ENCODE measurements around the gene MARK3. TPM values are rescaled to one million over a fixed set of nuclear protein-coding genes. Genes with fewer than 3 reads are reported as not detected.

Gene MARK3
- total RNA-seq, 1 donor: 96.6 TPM

- peaks cover 18% of the 10 kb centered on the region for H3K4me1 ChIP-seq (ENCODE audit: insufficient read depth, low read length)
- no peaks in the 10 kb centered on the region for H3K9me3 ChIP-seq (ENCODE audit: low read depth, low read length)
- no peaks in the 10 kb centered on the region for H3K27me3 ChIP-seq (ENCODE audit: insufficient read depth, low read length)
- no peak overlapping the region for H3K4me3 ChIP-seq (ENCODE audit: low read length)
These were observed 45.1 kb downstream of the MARK3 start for GRCh38 chr14:103430358-103430757.

GRCh38 chr14:103432627-103433026, 47.4 kb downstream of the MARK3 start:
- no peaks in the 10 kb centered on the region for H3K9me3 ChIP-seq (ENCODE audit: low read depth, low read length)
- peaks cover 12% of the 10 kb centered on the region for H3K4me1 ChIP-seq (ENCODE audit: insufficient read depth, low read length)
- H3K27me3 ChIP-seq (ENCODE audit: insufficient read depth, low read length): no peaks in the 10 kb centered on the region
- H3K4me3 ChIP-seq (ENCODE audit: low read length): no peak overlapping the region

- H3K27me3 ChIP-seq (ENCODE audit: insufficient read depth, low read length): no peaks in the 10 kb centered on the region
- no peaks in the 10 kb centered on the region for H3K9me3 ChIP-seq (ENCODE audit: low read depth, low read length)
- peaks cover 5% of the 10 kb centered on the region for H3K4me1 ChIP-seq (ENCODE audit: insufficient read depth, low read length)
- no peak overlapping the region for H3K4me3 ChIP-seq (ENCODE audit: low read length)
These were observed 48.8 kb downstream of the MARK3 start for GRCh38 chr14:103433916-103434563.

- no peaks in the 10 kb centered on the region for H3K9me3 ChIP-seq (ENCODE audit: low read depth, low read length)
- H3K4me3 ChIP-seq (ENCODE audit: low read length): no peak overlapping the region
- no peaks in the 10 kb centered on the region for H3K4me1 ChIP-seq (ENCODE audit: insufficient read depth, low read length)
- no peaks in the 10 kb centered on the region for H3K27me3 ChIP-seq (ENCODE audit: insufficient read depth, low read length)
These were observed 49.7 kb downstream of the MARK3 start for GRCh38 chr14:103434868-103435442.

- Histone ChIP-seq H3K4me3 (ENCODE audit: low read length) (no peak overlapping the region), H3K4me1 (ENCODE audit: insufficient read depth, low read length) (no peaks in the 10 kb centered on the region), H3K9me3 (ENCODE audit: low read depth, low read length) (no peaks in the 10 kb centered on the region), H3K27me3 (ENCODE audit: insufficient read depth, low read length) (no peaks in the 10 kb centered on the region)
These were observed 51.3 kb downstream of the MARK3 start for GRCh38 chr14:103436533-103436932.

GRCh38 chr14:103442288-103442687, 57.1 kb downstream of the MARK3 start:
- H3K9me3 ChIP-seq (ENCODE audit: low read depth, low read length): no peaks in the 10 kb centered on the region
- peaks cover 14% of the 10 kb centered on the region for H3K4me1 ChIP-seq (ENCODE audit: insufficient read depth, low read length)
- H3K27me3 ChIP-seq (ENCODE audit: insufficient read depth, low read length): no peaks in the 10 kb centered on the region
- H3K4me3 ChIP-seq (ENCODE audit: low read length): no peak overlapping the region

- H3K4me1 ChIP-seq (ENCODE audit: insufficient read depth, low read length): peaks cover 20% of the 10 kb centered on the region
- no peak overlapping the region for H3K4me3 ChIP-seq (ENCODE audit: low read length)
- no peaks in the 10 kb centered on the region for H3K9me3 ChIP-seq (ENCODE audit: low read depth, low read length)
These were observed 57.9 kb downstream of the MARK3 start for GRCh38 chr14:103443111-103443510.

GRCh38 chr14:103444837-103445524, 59.8 kb downstream of the MARK3 start:
- Histone ChIP-seq H3K9me3 (ENCODE audit: low read depth, low read length) (no peaks in the 10 kb centered on the region), H3K4me1 (ENCODE audit: insufficient read depth, low read length) (peaks cover 20% of the 10 kb centered on the region), H3K4me3 (ENCODE audit: low read length) (no peak overlapping the region), H3K27me3 (ENCODE audit: insufficient read depth, low read length) (no peaks in the 10 kb centered on the region)

More at GRCh38 chr14:103443111-103443510, 57.9 kb downstream of the MARK3 start:
- no peaks in the 10 kb centered on the region for H3K27me3 ChIP-seq (ENCODE audit: insufficient read depth, low read length)

GRCh38 chr14:103445806-103446205, 60.6 kb downstream of the MARK3 start:
- no peaks in the 10 kb centered on the region for H3K27me3 ChIP-seq (ENCODE audit: insufficient read depth, low read length)
- peaks cover 20% of the 10 kb centered on the region for H3K4me1 ChIP-seq (ENCODE audit: insufficient read depth, low read length)
- no peak overlapping the region for H3K4me3 ChIP-seq (ENCODE audit: low read length)
- H3K9me3 ChIP-seq (ENCODE audit: low read depth, low read length): no peaks in the 10 kb centered on the region

GRCh38 chr14:103448097-103448496, 62.9 kb downstream of the MARK3 start:
- Histone ChIP-seq H3K9me3 (ENCODE audit: low read depth, low read length) (no peaks in the 10 kb centered on the region), H3K27me3 (ENCODE audit: insufficient read depth, low read length) (no peaks in the 10 kb centered on the region), H3K4me1 (ENCODE audit: insufficient read depth, low read length) (peaks cover 15% of the 10 kb centered on the region), H3K4me3 (ENCODE audit: low read length) (no peak overlapping the region)

GRCh38 chr14:103449634-103450161, 64.5 kb downstream of the MARK3 start:
- H3K9me3 ChIP-seq (ENCODE audit: low read depth, low read length): no peaks in the 10 kb centered on the region
- peaks cover 7% of the 10 kb centered on the region for H3K4me1 ChIP-seq (ENCODE audit: insufficient read depth, low read length)
- no peak overlapping the region for H3K4me3 ChIP-seq (ENCODE audit: low read length)
- no peaks in the 10 kb centered on the region for H3K27me3 ChIP-seq (ENCODE audit: insufficient read depth, low read length)

- Histone ChIP-seq H3K27me3 (ENCODE audit: insufficient read depth, low read length) (no peaks in the 10 kb centered on the region), H3K4me1 (ENCODE audit: insufficient read depth, low read length) (peaks cover 7% of the 10 kb centered on the region), H3K4me3 (ENCODE audit: low read length) (no peak overlapping the region), H3K9me3 (ENCODE audit: low read depth, low read length) (no peaks in the 10 kb centered on the region)
These were observed 65.2 kb downstream of the MARK3 start for GRCh38 chr14:103450416-103450815.

GRCh38 chr14:103451401-103451800, 66.2 kb downstream of the MARK3 start:
- Histone ChIP-seq H3K4me1 (ENCODE audit: insufficient read depth, low read length) (peaks cover 7% of the 10 kb centered on the region), H3K9me3 (ENCODE audit: low read depth, low read length) (no peaks in the 10 kb centered on the region), H3K4me3 (ENCODE audit: low read length) (no peak overlapping the region), H3K27me3 (ENCODE audit: insufficient read depth, low read length) (no peaks in the 10 kb centered on the region)

- H3K27me3 ChIP-seq (ENCODE audit: insufficient read depth, low read length): no peaks in the 10 kb centered on the region
These were observed 68.6 kb downstream of the MARK3 start for GRCh38 chr14:103453791-103454190.

GRCh38 chr14:103456167-103456835, 71.1 kb downstream of the MARK3 start:
- no peak overlapping the region for H3K4me3 ChIP-seq (ENCODE audit: low read length)
- H3K4me1 ChIP-seq (ENCODE audit: insufficient read depth, low read length): no peaks in the 10 kb centered on the region
- no peaks in the 10 kb centered on the region for H3K27me3 ChIP-seq (ENCODE audit: insufficient read depth, low read length)
- H3K9me3 ChIP-seq (ENCODE audit: low read depth, low read length): no peaks in the 10 kb centered on the region

More at GRCh38 chr14:103453791-103454190, 68.6 kb downstream of the MARK3 start:
- Histone ChIP-seq H3K9me3 (ENCODE audit: low read depth, low read length) (no peaks in the 10 kb centered on the region), H3K4me3 (ENCODE audit: low read length) (no peak overlapping the region), H3K4me1 (ENCODE audit: insufficient read depth, low read length) (no peaks in the 10 kb centered on the region)

Data from mononuclear cell (primary cell).